K562 (cell line): ENCODE data around the gene FAM20B. TPM values are rescaled to one million over a fixed set of nuclear protein-coding genes. Genes with fewer than 3 reads are reported as not detected.

Source experiments
- ATAC-seq: fragments of 200-7000 bp; cut with Tn5 transposase; 3 replicates; pipeline ENCODE4 v1.9.1; 2020; ENCODE audit warnings: moderate library complexity
- BruUV-seq: library from RNA; stranded (reverse); fragments of 400-500 nt; replicated peaks from 2 replicates; lab custom pipeline; 2021; lab: Mats Ljungman, UMichigan
- CTCF ChIA-PET: fragments of 300-600 bp; formaldehyde crosslinking; extraction: SDS; loops from one replicate; lab custom pipeline; 2021; ENCODE audit warnings: low intra/inter-chr PET ratio; lab: Yijun Ruan, JAX
- POLR2A ChIA-PET: fragments of 300-600, 350-650 bp; sonication (Branson Sonifier 250); formaldehyde crosslinking; extraction: SDS; loops from one replicate; lab custom pipeline; 2021; ENCODE audit warnings: antibody characterized with exemption, inconsistent platforms; lab: Yijun Ruan, JAX
- DNase-seq, 4 experiments: peaks; one replicate each; pipeline versions ENCODE4 v3.0.0 to v3.0.0-alpha.2; 2011 to 2018; ENCODE audit warnings: low spot score in 3 of 4, mixed read lengths in 3 of 4; ENCODE audit errors: extremely low read depth in 1 of 4
- FAIRE-seq: peaks from 2 replicates; lab custom pipeline; 2011; peaks lifted over from hg19 to GRCh38; lab: Jason Lieb, UNC
- H2AFZ ChIP-seq: 2 replicates; pipeline ENCODE4 v1.6.0; 2011; ENCODE audit warnings: low read depth, low read length, control low read depth, inconsistent platforms
- H3K27ac ChIP-seq: fragments of 200-600 bp; 3 replicates; pipeline ENCODE4 v1.8.0; 2011; ENCODE audit warnings: low read depth, mild to moderate bottlenecking, control low read depth, inconsistent platforms, low read length, moderate library complexity, mixed read lengths; ENCODE audit errors: extremely low read depth
- H3K27me3 ChIP-seq, 2 experiments: fragments of 300-600 bp in 1 of 2; 2 replicates in 1 of 2; 3 replicates in 1 of 2; pipeline versions ENCODE4 v1.6.0 to v1.8.0; 2011; ENCODE audit warnings: inconsistent platforms in 2 of 2, low read length in 2 of 2, mild to moderate bottlenecking in 1 of 2, mixed read lengths in 1 of 2, moderate library complexity in 1 of 2; ENCODE audit not compliant: control insufficient read depth in 2 of 2, insufficient read depth in 2 of 2
- H3K36me3 ChIP-seq: fragments of 300-600 bp; 3 replicates; pipeline ENCODE4 v1.8.0; 2011; ENCODE audit warnings: mild to moderate bottlenecking, low read length, inconsistent platforms; ENCODE audit not compliant: control insufficient read depth, insufficient read depth
- H3K4me1 ChIP-seq, 2 experiments: fragments of 200-600 bp in 1 of 2; replicated peaks in 1 of 2; 2 replicates in 1 of 2; 3 replicates in 1 of 2; pipeline versions ENCODE4 v1.5.1 to v1.8.0; 2011; ENCODE audit warnings: inconsistent platforms in 2 of 2, low read length in 2 of 2, mild to moderate bottlenecking in 1 of 2, mixed read lengths in 1 of 2, moderate library complexity in 1 of 2; ENCODE audit not compliant: control insufficient read depth in 2 of 2, insufficient read depth in 2 of 2
- H3K4me2 ChIP-seq: 2 replicates; pipeline ENCODE4 v1.6.1; 2011; ENCODE audit warnings: low read length, control low read depth, inconsistent platforms, mixed read lengths; ENCODE audit not compliant: insufficient read depth
- H3K4me3 ChIP-seq: fragments of 200-600 bp; sonication (generic), shearing (Covaris generic); 2 replicates; pipeline ENCODE4 v1.5.1; 2016; ENCODE audit warnings: control low read depth, inconsistent platforms
- H3K79me2 ChIP-seq: fragments of 200-600 bp; 3 replicates; pipeline ENCODE4 v1.8.0; 2011; ENCODE audit warnings: low read length, inconsistent platforms; ENCODE audit not compliant: control insufficient read depth, insufficient read depth
- H3K9ac ChIP-seq, 2 experiments: 2 replicates each; pipeline versions ENCODE4 v1.6.0 to v1.6.1; 2011; ENCODE audit warnings: low read depth in 2 of 2, low read length in 2 of 2, control low read depth in 1 of 2, inconsistent platforms in 1 of 2, mild to moderate bottlenecking in 1 of 2, mixed read lengths in 1 of 2; ENCODE audit not compliant: insufficient read depth in 1 of 2
- H3K9me1 ChIP-seq: one replicate; pipeline ENCODE4 v1.6.0; 2011; ENCODE audit warnings: inconsistent platforms, mild to moderate bottlenecking, low read length, moderate library complexity; ENCODE audit not compliant: control insufficient read depth, insufficient read depth
- H3K9me3 ChIP-seq: replicated peaks from 2 replicates; pipeline ENCODE4 v1.5.1; 2011; ENCODE audit warnings: low read depth, low read length, inconsistent platforms; ENCODE audit not compliant: control insufficient read depth, insufficient read depth
- H4K20me1 ChIP-seq: replicated peaks from 2 replicates; pipeline ENCODE4 v1.6.1; 2011; ENCODE audit warnings: low read length, inconsistent platforms, mixed read lengths; ENCODE audit not compliant: control insufficient read depth, insufficient read depth
- GABPA ChIP-seq: fragments of 200-800 bp; sonication (Bioruptor generic); conservative IDR thresholded peaks from 2 replicates; pipeline ENCODE4 v1.6.1; 2016; ENCODE audit warnings: low read depth, missing genetic modification characterization, missing compliant biosample characterization
- ILF3 ChIP-seq: fragments of 450-650 bp; IDR thresholded peaks from 2 replicates; pipeline ENCODE4 v1.6.1; 2018; ENCODE audit warnings: antibody characterized with exemption, mild to moderate bottlenecking, moderate library complexity, borderline replicate concordance
- WGBS: fragments of 100-300 bp; shearing (Covaris generic); methylation state at CpG from one replicate; pipeline ENCODE4 v1.1.6; 2016; ENCODE audit warnings: low coverage, mixed read lengths; ENCODE audit not compliant: insufficient coverage; ENCODE audit errors: missing lambda C conversion rate; 5-methylcytosine and 5-hydroxymethylcytosine counted together
- in situ Hi-C: fragments of 300-500 bp; cut with MboI; formaldehyde crosslinking; loops from 4 replicates; pipeline ENCODE4 v1.15.0; 2018; ENCODE audit warnings: inconsistent platforms, mixed read lengths
- intact Hi-C: fragments of 100-400 bp; cut with micrococcal nuclease; formaldehyde crosslinking; loops from 2 replicates; pipeline ENCODE4 v1.14.2; 2022
- polyA plus RNA-seq, 8 experiments: library from polyadenylated mRNA; depleted of rRNA in 4 of 8; stranded (reverse) in 5 of 8; unstranded in 3 of 8; fragments of >200 nt; fragmentation: Nextera tagmentation in 2 of 8; fragmentation: Illumina TruSeq in 1 of 8; extraction: Ambion mirVana in 2 of 8; extraction: Trizol in 1 of 8; gene quantifications; 2 replicates each; pipeline versions ENCODE4 v1.2.1 to v1.2.3, GENCODE V29; 2011 to 2014; ENCODE audit warnings: inconsistent platforms in 1 of 8, missing spikeins in 1 of 8
- total RNA-seq, 7 experiments: library from RNA; depleted of rRNA in 6 of 7; stranded (reverse); fragments of >200 nt in 6 of 7; fragmentation: Illumina TruSeq in 2 of 7; extraction: Trizol in 2 of 7; gene quantifications; 2 replicates each; pipeline versions ENCODE4 v1.2.1 to v1.2.3, GENCODE V29; 2011 to 2021; ENCODE audit warnings: low replicate concordance in 1 of 7
- TF ChIP-seq, protein P1 (sequence below): fragments of 450-650 bp; formaldehyde crosslinking; IDR thresholded peaks from 2 replicates; pipeline ENCODE4 v1.4.0; 2020; ENCODE audit warnings: mild to moderate bottlenecking, moderate library complexity

Gene FAM20B
- total and polyA plus RNA-seq, 9 of the 15 experiments (the other 6 are each of a cell fraction or from before 2014, with no cell fraction given): 7.2 to 67.5 (median 42.9) TPM

DNA sequence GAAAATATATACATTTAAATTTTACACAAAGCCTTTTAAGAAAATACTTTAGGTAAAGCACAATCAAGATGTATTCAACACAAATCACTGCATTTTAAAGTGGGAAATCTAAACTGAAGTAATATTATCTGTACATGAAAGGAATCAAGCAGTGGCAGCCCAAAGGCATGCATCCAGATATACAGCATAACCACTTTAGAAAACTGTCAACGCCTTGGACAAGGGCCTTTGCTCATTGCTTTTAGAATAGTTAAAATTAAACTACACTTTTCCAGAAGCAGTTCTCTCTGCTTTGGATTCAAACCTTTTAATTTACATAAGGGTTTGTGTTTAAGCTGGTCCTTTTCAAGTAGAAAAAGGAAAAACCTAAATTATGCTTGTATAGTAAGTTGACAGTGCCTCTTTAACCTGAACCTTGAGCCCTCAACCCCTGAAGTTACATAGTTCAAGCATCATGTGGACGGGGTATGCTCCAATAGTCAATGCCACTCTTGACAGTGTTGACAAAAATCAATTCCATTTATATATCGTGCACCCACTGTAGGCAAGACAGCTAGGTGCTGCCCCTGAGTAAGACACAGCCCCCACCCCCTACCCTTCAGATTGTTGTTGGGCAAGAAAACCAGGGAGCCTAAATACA is 79.0 kb downstream of the FAM20B start:
- no TSS peak for BruUV-seq
- 80% methylated on average over 3 of the region's 3 CpGs for WGBS
- in situ Hi-C loops: no loop called here

More for the DNA sequence above, 79.0 kb downstream of the FAM20B start:
- POLR2A ChIA-PET: no interaction called here
- ATAC-seq (no peak), DNase-seq (no peak), FAIRE-seq (no peak)
- CTCF ChIA-PET: interaction anchor here (0.6 kb wide), 1 partner anchor 195 kb away, joined by 4 read pairs; no protein-coding TSS in a partner anchor
- no peaks in the 10 kb centered on the region for H3K9me1 ChIP-seq
- H2AFZ ChIP-seq: no peak overlapping the region
- no peak overlapping the region for H3K4me2 ChIP-seq
- H3K27me3 ChIP-seq: no peaks in the 10 kb centered on the region
- no peaks in the 10 kb centered on the region for H3K4me1 ChIP-seq
- H3K27ac ChIP-seq: no peak overlapping the region
- H3K36me3 ChIP-seq: peaks cover 35% of the 10 kb centered on the region
- H3K79me2 ChIP-seq: no peaks in the 10 kb centered on the region
- no peak overlapping the region for H3K4me3 ChIP-seq
- TF ChIP-seq GABPA (tag): no peak
- TF ChIP-seq, protein P1, sequence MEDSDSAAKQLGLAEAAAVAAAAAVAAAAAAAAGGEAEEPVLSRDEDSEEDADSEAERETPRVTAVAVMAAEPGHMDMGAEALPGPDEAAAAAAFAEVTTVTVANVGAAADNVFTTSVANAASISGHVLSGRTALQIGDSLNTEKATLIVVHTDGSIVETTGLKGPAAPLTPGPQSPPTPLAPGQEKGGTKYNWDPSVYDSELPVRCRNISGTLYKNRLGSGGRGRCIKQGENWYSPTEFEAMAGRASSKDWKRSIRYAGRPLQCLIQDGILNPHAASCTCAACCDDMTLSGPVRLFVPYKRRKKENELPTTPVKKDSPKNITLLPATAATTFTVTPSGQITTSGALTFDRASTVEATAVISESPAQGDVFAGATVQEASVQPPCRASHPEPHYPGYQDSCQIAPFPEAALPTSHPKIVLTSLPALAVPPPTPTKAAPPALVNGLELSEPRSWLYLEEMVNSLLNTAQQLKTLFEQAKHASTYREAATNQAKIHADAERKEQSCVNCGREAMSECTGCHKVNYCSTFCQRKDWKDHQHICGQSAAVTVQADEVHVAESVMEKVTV (CRISPR knock-in tag): no peak
- TF ChIP-seq ILF3: no peak
- TF ChIP-seq, all 486 proteins: peak for 0
- Histone ChIP-seq H3K9me3 (no peaks in the 10 kb centered on the region), H4K20me1 (no peaks in the 10 kb centered on the region), H3K9ac (no peak overlapping the region)
- intact Hi-C loops: loop anchor here (5.0 kb wide), 1 partner anchor 88 kb away; no protein-coding TSS in a partner anchor
